ENCODE measurements around the gene TMED9. TPM values are rescaled to one million over a fixed set of nuclear protein-coding genes. Genes with fewer than 3 reads are reported as not detected.

TMED9 gene
- total RNA-seq: 100 to 1,000 TPM; 118 to 120 TPM

GRCh38 chr5:177592010-177592834 is at the start of gene TMED9:
TSS of gene TMED9 (plus strand) at chr5:177592203. CDS start at chr5:177592215, 12 bp downstream.
- CTCF ChIA-PET: interaction anchor here (0.6 to 2.4 kb wide), 5 partner anchors 15 to 121 kb away, joined by 3 to 8 read pairs (median 4); no protein-coding TSS in a partner anchor
- POLR2A ChIA-PET: interaction anchor here (1.0 to 1.9 kb wide), 7 partner anchors 9 to 97 kb away, joined by 3 to 7 read pairs (median 4); no protein-coding TSS in a partner anchor

GRCh38 chr5:177542816-177543465 is 49.1 kb upstream of the TMED9 start:
- DNase-seq (no peak), ATAC-seq (no peak)
- Mint-ChIP-seq H3K4me1 (ENCODE audit: low read depth) (peaks cover 17% of the 10 kb centered on the region), H3K4me3 (no peak overlapping the region), H3K27ac (no peak overlapping the region), H3K27me3 (no peaks in the 10 kb centered on the region), H3K36me3 (ENCODE audit: low read depth) (peaks cover 15% of the 10 kb centered on the region), H3K9me3 (no peaks in the 10 kb centered on the region)
- ChIA-PET CTCF (no interaction called here), POLR2A (interaction anchor here (0.7 kb wide), 1 partner anchor 9 kb away, joined by 3 read pairs; no protein-coding TSS in a partner anchor)
- intact Hi-C loops (cut with micrococcal nuclease): no loop called here
- TF ChIP-seq CTCF (IDR thresholded peaks at IDR 0.05): no peak

More at GRCh38 chr5:177592010-177592834, at the start of gene TMED9:
- peak within 1 kb of the TSS; percentile 100 for H3K27ac Mint-ChIP-seq
- peak within 1 kb of the TSS; percentile 92 for H3K4me3 Mint-ChIP-seq
- intact Hi-C loops (cut with micrococcal nuclease): no loop called here
- H3K36me3 Mint-ChIP-seq (ENCODE audit: low read depth): peaks cover 46% of the 10 kb centered on the region
- peaks cover 12% of the 10 kb centered on the region for H3K27me3 Mint-ChIP-seq
- ATAC-seq (peak; percentile 97), DNase-seq (peak; percentile 89)
- TF ChIP-seq CTCF (IDR thresholded peaks at IDR 0.05): no peak
- peaks cover 24% of the 10 kb centered on the region for H3K4me1 Mint-ChIP-seq (ENCODE audit: low read depth)
- no peaks in the 10 kb centered on the region for H3K9me3 Mint-ChIP-seq

DNA sequence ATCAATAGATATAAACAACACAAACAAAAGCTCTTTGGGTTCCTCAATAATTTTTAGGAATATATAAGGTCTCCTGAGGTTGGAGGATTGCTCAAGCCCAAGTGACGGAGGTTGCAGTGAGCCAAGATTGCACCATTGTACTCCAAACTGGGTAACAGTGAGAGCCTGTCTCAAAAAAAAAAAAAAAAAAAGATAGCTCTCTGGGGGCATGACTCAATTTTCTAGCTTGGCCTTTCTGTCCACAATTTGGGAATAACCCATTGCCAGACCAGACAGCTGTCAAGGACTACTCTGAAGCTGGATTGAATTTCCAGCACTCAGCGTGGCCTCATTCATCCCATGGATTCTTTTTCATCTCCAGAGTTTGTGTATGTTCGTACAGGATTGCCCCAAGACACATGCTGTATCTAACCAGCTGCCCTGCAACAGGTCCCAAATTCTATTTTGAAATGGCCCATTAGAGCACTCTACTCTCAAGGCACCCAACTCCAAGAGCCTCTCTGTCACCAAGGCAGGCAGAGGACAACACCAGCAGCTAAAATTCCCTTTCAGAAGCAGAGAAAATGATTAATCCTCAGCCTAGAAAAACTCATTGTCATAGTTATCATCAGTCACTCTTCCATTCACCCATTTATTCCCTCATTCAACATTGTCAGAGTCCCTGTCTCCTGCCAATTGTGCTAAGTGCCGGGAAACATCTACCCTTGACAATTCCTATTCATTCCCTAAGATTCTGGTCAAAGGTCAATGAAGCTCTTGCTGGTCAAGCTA is 46.3 kb upstream of the TMED9 start:
- POLR2A ChIA-PET: no interaction called here
- no peak for ATAC-seq
- H3K4me1 Mint-ChIP-seq (ENCODE audit: low read depth): peaks cover 15% of the 10 kb centered on the region
- peak overlapping the region; percentile 16 for H3K27ac Mint-ChIP-seq
- H3K9me3 Mint-ChIP-seq: no peaks in the 10 kb centered on the region
- H3K36me3 Mint-ChIP-seq (ENCODE audit: low read depth): peaks cover 16% of the 10 kb centered on the region
- H3K27me3 Mint-ChIP-seq: no peaks in the 10 kb centered on the region
- CTCF ChIA-PET: interaction anchor here (0.9 to 1.3 kb wide), 7 partner anchors 8 to 236 kb away, joined by 3 to 4 read pairs (median 3); no protein-coding TSS in a partner anchor
- DNase-seq: no peak
- intact Hi-C loops (cut with micrococcal nuclease): no loop called here
- no peak for TF ChIP-seq CTCF (IDR thresholded peaks at IDR 0.05)
- H3K4me3 Mint-ChIP-seq: no peak overlapping the region

DNA sequence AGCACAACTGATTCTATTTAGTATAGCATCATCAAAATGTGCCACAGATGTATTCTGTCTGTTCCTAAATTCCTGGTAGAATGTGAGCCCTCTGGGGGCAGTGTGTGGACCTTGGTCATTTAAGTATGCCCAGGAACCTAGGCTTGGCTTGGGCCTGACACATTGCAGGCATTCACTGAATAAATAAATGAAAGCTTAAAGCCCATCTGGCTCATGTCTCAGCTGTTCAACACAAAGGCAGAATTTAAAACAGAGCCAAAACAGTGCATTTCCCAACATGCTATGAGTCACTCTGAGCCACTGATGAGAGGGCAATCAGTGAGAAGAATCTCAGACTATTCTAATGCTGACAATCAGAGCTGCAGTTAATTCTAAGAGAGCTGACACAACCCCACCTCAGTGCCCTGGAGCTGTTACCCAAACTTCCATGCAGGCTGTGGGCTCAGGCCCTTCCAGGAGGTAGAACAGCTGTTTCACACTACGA is 45.7 kb upstream of the TMED9 start:
- no peak overlapping the region for H3K27ac Mint-ChIP-seq
- no peak for ATAC-seq
- H3K27me3 Mint-ChIP-seq: no peaks in the 10 kb centered on the region
- H3K4me3 Mint-ChIP-seq: no peak overlapping the region
- no peak for DNase-seq
- no peaks in the 10 kb centered on the region for H3K9me3 Mint-ChIP-seq
- ChIA-PET CTCF (interaction anchor here (0.9 to 1.3 kb wide), 5 partner anchors 13 to 237 kb away, joined by 3 to 4 read pairs (median 3); no protein-coding TSS in a partner anchor), POLR2A (interaction anchor here (0.7 kb wide), 2 partner anchors 30 to 47 kb away, joined by 3 read pairs; partner anchors contain the start of gene DDX41)
- H3K36me3 Mint-ChIP-seq (ENCODE audit: low read depth): peaks cover 17% of the 10 kb centered on the region
- intact Hi-C loops (cut with micrococcal nuclease): no loop called here
- H3K4me1 Mint-ChIP-seq (ENCODE audit: low read depth): peaks cover 13% of the 10 kb centered on the region
- no peak for TF ChIP-seq CTCF (IDR thresholded peaks at IDR 0.05)
